WTC11 (cell line): ENCODE results near the gene PRELP.

Experiments
- ATF6 ChIP-seq: sonication (generic); formaldehyde crosslinking; IDR thresholded peaks from 2 replicates; pipeline ENCODE4 v1.8.1; 2023; ENCODE audit warnings: mild to moderate bottlenecking, missing genetic modification reagents
- CBFB ChIP-seq: sonication (generic); formaldehyde crosslinking; IDR thresholded peaks from 2 replicates; pipeline ENCODE4 v1.8.1; 2022; ENCODE audit warnings: mild to moderate bottlenecking, low read depth, missing genetic modification reagents
- CREB1 ChIP-seq: sonication (generic); formaldehyde crosslinking; IDR thresholded peaks from 2 replicates; pipeline ENCODE4 v1.8.0; 2023; ENCODE audit warnings: mild to moderate bottlenecking, missing genetic modification reagents
- E2F1 ChIP-seq: sonication (generic); formaldehyde crosslinking; IDR thresholded peaks from 2 replicates; pipeline ENCODE4 v1.8.0; 2022; ENCODE audit warnings: mild to moderate bottlenecking, missing genetic modification reagents
- ESRRA ChIP-seq: sonication (generic); formaldehyde crosslinking; IDR thresholded peaks from 2 replicates; pipeline ENCODE4 v1.8.1; 2022; ENCODE audit warnings: mild to moderate bottlenecking, missing genetic modification reagents, borderline replicate concordance
- NFE2L1 ChIP-seq: sonication (generic); formaldehyde crosslinking; IDR thresholded peaks from 2 replicates; pipeline ENCODE4 v1.8.1; 2023; ENCODE audit warnings: missing genetic modification reagents
- NR2C2 ChIP-seq: sonication (generic); formaldehyde crosslinking; IDR thresholded peaks from 2 replicates; pipeline ENCODE4 v1.8.0; 2022; ENCODE audit warnings: mild to moderate bottlenecking, missing genetic modification reagents
- SP1 ChIP-seq: sonication (generic); formaldehyde crosslinking; conservative IDR thresholded peaks from 2 replicates; pipeline ENCODE4 v1.8.1; 2022; ENCODE audit warnings: missing genetic modification reagents
- TCF7 ChIP-seq: sonication (generic); formaldehyde crosslinking; IDR thresholded peaks from 2 replicates; pipeline ENCODE4 v1.8.0; 2022; ENCODE audit warnings: mild to moderate bottlenecking, low read depth, missing genetic modification reagents, moderate library complexity
- ZBTB21 ChIP-seq: sonication (generic); formaldehyde crosslinking; IDR thresholded peaks from 2 replicates; pipeline ENCODE4 v1.8.1; 2023; ENCODE audit warnings: mild to moderate bottlenecking, missing genetic modification reagents, borderline replicate concordance
- TF ChIP-seq, protein P1 (sequence below): fragments of 200-600 bp; IDR thresholded peaks from 2 replicates; pipeline ENCODE4 v1.8.0; 2022; ENCODE audit warnings: antibody characterized with exemption
- TF ChIP-seq, protein P2 (sequence below): sonication (generic); formaldehyde crosslinking; IDR thresholded peaks from 2 replicates; pipeline ENCODE4 v1.8.0; 2022; ENCODE audit warnings: mild to moderate bottlenecking, missing genetic modification reagents
- TF ChIP-seq, protein P3 (sequence below): sonication (generic); formaldehyde crosslinking; IDR thresholded peaks from 2 replicates; pipeline ENCODE4 v1.8.1; 2023; ENCODE audit warnings: mild to moderate bottlenecking, missing genetic modification reagents, moderate library complexity

DNA sequence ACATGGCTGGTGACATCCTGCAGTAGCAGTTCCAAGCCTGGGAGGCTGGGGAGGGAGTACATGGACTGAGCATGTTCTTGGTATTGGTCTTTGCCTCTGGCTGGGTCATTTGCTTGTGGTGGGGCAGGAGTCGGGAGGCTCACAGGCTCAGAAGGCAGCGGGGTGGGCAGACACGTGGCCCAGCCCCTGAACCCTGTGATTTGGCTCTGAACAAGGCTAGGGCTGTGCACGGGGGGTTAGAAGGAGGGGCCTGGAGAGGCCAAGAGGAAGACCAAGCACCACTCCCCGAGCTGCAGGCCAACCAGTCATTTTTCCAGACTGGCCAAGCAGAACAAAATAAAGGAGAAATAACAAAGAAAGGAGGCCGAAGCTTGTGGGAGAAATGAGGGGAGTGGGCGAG lies 9.7 kb upstream of the PRELP start:
- TF ChIP-seq CBFB (CRISPR knock-in tag) (no peak), ESRRA (CRISPR knock-in tag) (no peak), ZBTB21 (no peak), E2F1 (CRISPR knock-in tag) (no peak), ATF6 (no peak), NFE2L1 (CRISPR knock-in tag) (no peak), CREB1 (CRISPR knock-in tag) (no peak), NR2C2 (no peak), TCF7 (CRISPR knock-in tag) (no peak), SP1 (CRISPR knock-in tag) (no peak)
- TF ChIP-seq, protein P1, sequence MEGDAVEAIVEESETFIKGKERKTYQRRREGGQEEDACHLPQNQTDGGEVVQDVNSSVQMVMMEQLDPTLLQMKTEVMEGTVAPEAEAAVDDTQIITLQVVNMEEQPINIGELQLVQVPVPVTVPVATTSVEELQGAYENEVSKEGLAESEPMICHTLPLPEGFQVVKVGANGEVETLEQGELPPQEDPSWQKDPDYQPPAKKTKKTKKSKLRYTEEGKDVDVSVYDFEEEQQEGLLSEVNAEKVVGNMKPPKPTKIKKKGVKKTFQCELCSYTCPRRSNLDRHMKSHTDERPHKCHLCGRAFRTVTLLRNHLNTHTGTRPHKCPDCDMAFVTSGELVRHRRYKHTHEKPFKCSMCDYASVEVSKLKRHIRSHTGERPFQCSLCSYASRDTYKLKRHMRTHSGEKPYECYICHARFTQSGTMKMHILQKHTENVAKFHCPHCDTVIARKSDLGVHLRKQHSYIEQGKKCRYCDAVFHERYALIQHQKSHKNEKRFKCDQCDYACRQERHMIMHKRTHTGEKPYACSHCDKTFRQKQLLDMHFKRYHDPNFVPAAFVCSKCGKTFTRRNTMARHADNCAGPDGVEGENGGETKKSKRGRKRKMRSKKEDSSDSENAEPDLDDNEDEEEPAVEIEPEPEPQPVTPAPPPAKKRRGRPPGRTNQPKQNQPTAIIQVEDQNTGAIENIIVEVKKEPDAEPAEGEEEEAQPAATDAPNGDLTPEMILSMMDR: no peak
- TF ChIP-seq, protein P2, sequence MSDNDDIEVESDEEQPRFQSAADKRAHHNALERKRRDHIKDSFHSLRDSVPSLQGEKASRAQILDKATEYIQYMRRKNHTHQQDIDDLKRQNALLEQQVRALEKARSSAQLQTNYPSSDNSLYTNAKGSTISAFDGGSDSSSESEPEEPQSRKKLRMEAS (CRISPR knock-in tag): no peak
- TF ChIP-seq, protein P3, sequence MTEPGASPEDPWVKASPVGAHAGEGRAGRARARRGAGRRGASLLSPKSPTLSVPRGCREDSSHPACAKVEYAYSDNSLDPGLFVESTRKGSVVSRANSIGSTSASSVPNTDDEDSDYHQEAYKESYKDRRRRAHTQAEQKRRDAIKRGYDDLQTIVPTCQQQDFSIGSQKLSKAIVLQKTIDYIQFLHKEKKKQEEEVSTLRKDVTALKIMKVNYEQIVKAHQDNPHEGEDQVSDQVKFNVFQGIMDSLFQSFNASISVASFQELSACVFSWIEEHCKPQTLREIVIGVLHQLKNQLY (CRISPR knock-in tag): no peak
